WTC11 (cell line): ENCODE results near the gene WDR48. TPM values are rescaled to one million over a fixed set of nuclear protein-coding genes. Genes with fewer than 3 reads are reported as not detected.

Experiments used
- ATAC-seq: fragments of 200-7000 bp; cut with Tn5 transposase; 2 replicates; pipeline ENCODE4 v1.10.0; 2021; ENCODE audit warnings: mild to moderate bottlenecking, moderate library complexity
- CTCF ChIA-PET: fragments of 300-600 bp; sonication (Branson Sonifier 250); formaldehyde crosslinking; loops from one replicate; lab custom pipeline; 2021; ENCODE audit warnings: antibody characterized with exemption; lab: Charles Lee
- POLR2A ChIA-PET: fragments of 350-600 bp; sonication (Branson Sonifier 250); formaldehyde crosslinking; loops from one replicate; lab custom pipeline; 2021; ENCODE audit warnings: antibody characterized with exemption; lab: Charles Lee
- DNase-seq: peaks from one replicate; pipeline ENCODE4 v3.0.0; 2021; ENCODE audit warnings: low spot score
- H3K27ac Mint-ChIP-seq: 2 replicates; pipeline ENCODE4 v1.8.0; 2021; ENCODE audit warnings: mixed read lengths
- H3K27me3 Mint-ChIP-seq: 2 replicates; pipeline ENCODE4 v1.8.0; 2021; ENCODE audit warnings: low read depth, mild to moderate bottlenecking, moderate library complexity, mixed read lengths
- H3K36me3 Mint-ChIP-seq: 2 replicates; pipeline ENCODE4 v1.8.0; 2021; ENCODE audit warnings: mixed read lengths
- H3K4me1 Mint-ChIP-seq: 2 replicates; pipeline ENCODE4 v1.8.0; 2022; ENCODE audit warnings: mixed read lengths
- H3K4me3 Mint-ChIP-seq: 2 replicates; pipeline ENCODE4 v1.8.0; 2021; ENCODE audit warnings: mild to moderate bottlenecking, moderate library complexity, mixed read lengths
- H3K9me3 Mint-ChIP-seq: 2 replicates; pipeline ENCODE4 v1.8.0; 2021; ENCODE audit warnings: mixed read lengths
- ATF1 ChIP-seq: sonication (generic); formaldehyde crosslinking; IDR thresholded peaks from 2 replicates; pipeline ENCODE4 v1.8.1; 2023; ENCODE audit warnings: mild to moderate bottlenecking, moderate library complexity, missing genetic modification reagents
- CBFB ChIP-seq: sonication (generic); formaldehyde crosslinking; IDR thresholded peaks from 2 replicates; pipeline ENCODE4 v1.8.1; 2022; ENCODE audit warnings: mild to moderate bottlenecking, low read depth, missing genetic modification reagents
- FOXP1 ChIP-seq: sonication (generic); formaldehyde crosslinking; IDR thresholded peaks from 2 replicates; pipeline ENCODE4 v1.8.0; 2022; ENCODE audit warnings: missing genetic modification reagents, mild to moderate bottlenecking, moderate library complexity, borderline replicate concordance
- JUN ChIP-seq: sonication (generic); formaldehyde crosslinking; IDR thresholded peaks from 2 replicates; pipeline ENCODE4 v1.8.0; 2023; ENCODE audit warnings: mild to moderate bottlenecking, missing genetic modification reagents
- MXD4 ChIP-seq: fragments of 250-450 bp; sonication (Bioruptor Pico); IDR thresholded peaks from 2 replicates; pipeline ENCODE4 v1.8.0; 2021; ENCODE audit warnings: mild to moderate bottlenecking, moderate library complexity, borderline replicate concordance
- NFYB ChIP-seq: sonication (generic); formaldehyde crosslinking; conservative IDR thresholded peaks from 2 replicates; pipeline ENCODE4 v1.8.0; 2022; ENCODE audit warnings: low read depth, missing genetic modification reagents
- TEAD1 ChIP-seq: sonication (generic); formaldehyde crosslinking; IDR thresholded peaks from 2 replicates; pipeline ENCODE4 v1.8.0; 2022; ENCODE audit warnings: mild to moderate bottlenecking, missing genetic modification reagents
- ZNF121 ChIP-seq: sonication (generic); formaldehyde crosslinking; IDR thresholded peaks from 2 replicates; pipeline ENCODE4 v1.8.0; 2023; ENCODE audit warnings: missing genetic modification reagents
- ZNF416 ChIP-seq: fragments of 250-450 bp; sonication (Bioruptor Pico); IDR thresholded peaks from 2 replicates; pipeline ENCODE4 v1.9.0; 2021; ENCODE audit warnings: mild to moderate bottlenecking, inconsistent platforms
- total RNA-seq: library from RNA; stranded (reverse); gene quantifications from 3 replicates; pipeline ENCODE4 v1.2.3, GENCODE V29; 2021
- TF ChIP-seq, protein P1 (sequence below): sonication (generic); formaldehyde crosslinking; IDR thresholded peaks from 2 replicates; pipeline ENCODE4 v1.8.1; 2022; ENCODE audit warnings: missing genetic modification reagents, borderline replicate concordance
- TF ChIP-seq, protein P2 (sequence below): sonication (generic); formaldehyde crosslinking; IDR thresholded peaks from 2 replicates; pipeline ENCODE4 v1.8.1; 2022; ENCODE audit warnings: mild to moderate bottlenecking, missing genetic modification reagents, moderate library complexity, borderline replicate concordance
- TF ChIP-seq, protein P3 (sequence below): sonication (generic); formaldehyde crosslinking; IDR thresholded peaks from 2 replicates; pipeline ENCODE4 v1.8.1; 2023; ENCODE audit warnings: mild to moderate bottlenecking, moderate library complexity, missing genetic modification reagents
- TF ChIP-seq, protein P4 (sequence below): sonication (generic); formaldehyde crosslinking; IDR thresholded peaks from 2 replicates; pipeline ENCODE4 v1.8.1; 2023; ENCODE audit warnings: mild to moderate bottlenecking, missing genetic modification reagents, borderline replicate concordance
- TF ChIP-seq, protein P5 (sequence below): sonication (generic); formaldehyde crosslinking; IDR thresholded peaks from 2 replicates; pipeline ENCODE4 v1.8.1; 2023; ENCODE audit warnings: mild to moderate bottlenecking, missing genetic modification reagents, moderate library complexity
- TF ChIP-seq, protein P6 (sequence below): fragments of 250-450 bp; sonication (Bioruptor Pico); IDR thresholded peaks from 2 replicates; pipeline ENCODE4 v1.9.0; 2021; ENCODE audit warnings: mild to moderate bottlenecking
- TF ChIP-seq, protein P7 (sequence below): sonication (generic); formaldehyde crosslinking; IDR thresholded peaks from 2 replicates; pipeline ENCODE4 v1.8.0; 2023; ENCODE audit warnings: mild to moderate bottlenecking, missing genetic modification reagents

Gene WDR48
- total RNA-seq, 1 experiment from 2014 or later = 40.9 TPM

DNA sequence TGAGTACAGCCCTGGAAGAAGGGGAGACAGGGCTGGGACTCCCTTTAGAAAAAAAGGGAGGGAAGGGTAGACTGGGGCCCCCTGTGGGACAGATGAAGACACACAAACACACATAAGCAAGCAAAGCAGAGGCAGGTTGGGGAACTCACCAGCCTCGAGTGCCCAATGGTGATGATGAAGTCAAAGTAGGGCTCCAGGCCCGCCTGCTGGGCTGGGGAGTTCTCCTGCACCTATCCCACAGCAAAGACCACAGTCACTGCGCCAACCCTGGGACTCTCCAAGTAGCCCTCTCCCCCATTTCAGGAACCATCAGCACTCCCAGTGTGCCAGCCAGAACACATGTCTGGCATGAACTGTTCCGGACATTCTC, 51.5 kb downstream of the WDR48 start:
- no peaks in the 10 kb centered on the region for H3K9me3 Mint-ChIP-seq
- TF ChIP-seq NFYB (CRISPR knock-in tag) = no peak
- TF ChIP-seq, protein P1, sequence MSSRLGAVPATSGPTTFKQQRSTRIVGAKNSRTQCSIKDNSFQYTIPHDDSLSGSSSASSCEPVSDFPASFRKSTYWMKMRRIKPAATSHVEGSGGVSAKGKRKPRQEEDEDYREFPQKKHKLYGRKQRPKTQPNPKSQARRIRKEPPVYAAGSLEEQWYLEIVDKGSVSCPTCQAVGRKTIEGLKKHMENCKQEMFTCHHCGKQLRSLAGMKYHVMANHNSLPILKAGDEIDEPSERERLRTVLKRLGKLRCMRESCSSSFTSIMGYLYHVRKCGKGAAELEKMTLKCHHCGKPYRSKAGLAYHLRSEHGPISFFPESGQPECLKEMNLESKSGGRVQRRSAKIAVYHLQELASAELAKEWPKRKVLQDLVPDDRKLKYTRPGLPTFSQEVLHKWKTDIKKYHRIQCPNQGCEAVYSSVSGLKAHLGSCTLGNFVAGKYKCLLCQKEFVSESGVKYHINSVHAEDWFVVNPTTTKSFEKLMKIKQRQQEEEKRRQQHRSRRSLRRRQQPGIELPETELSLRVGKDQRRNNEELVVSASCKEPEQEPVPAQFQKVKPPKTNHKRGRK (CRISPR knock-in tag) = no peak
- no peak for TF ChIP-seq TEAD1 (CRISPR knock-in tag)
- TF ChIP-seq, protein P2, sequence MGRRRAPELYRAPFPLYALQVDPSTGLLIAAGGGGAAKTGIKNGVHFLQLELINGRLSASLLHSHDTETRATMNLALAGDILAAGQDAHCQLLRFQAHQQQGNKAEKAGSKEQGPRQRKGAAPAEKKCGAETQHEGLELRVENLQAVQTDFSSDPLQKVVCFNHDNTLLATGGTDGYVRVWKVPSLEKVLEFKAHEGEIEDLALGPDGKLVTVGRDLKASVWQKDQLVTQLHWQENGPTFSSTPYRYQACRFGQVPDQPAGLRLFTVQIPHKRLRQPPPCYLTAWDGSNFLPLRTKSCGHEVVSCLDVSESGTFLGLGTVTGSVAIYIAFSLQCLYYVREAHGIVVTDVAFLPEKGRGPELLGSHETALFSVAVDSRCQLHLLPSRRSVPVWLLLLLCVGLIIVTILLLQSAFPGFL (CRISPR knock-in tag) = no peak
- TF ChIP-seq, protein P3, sequence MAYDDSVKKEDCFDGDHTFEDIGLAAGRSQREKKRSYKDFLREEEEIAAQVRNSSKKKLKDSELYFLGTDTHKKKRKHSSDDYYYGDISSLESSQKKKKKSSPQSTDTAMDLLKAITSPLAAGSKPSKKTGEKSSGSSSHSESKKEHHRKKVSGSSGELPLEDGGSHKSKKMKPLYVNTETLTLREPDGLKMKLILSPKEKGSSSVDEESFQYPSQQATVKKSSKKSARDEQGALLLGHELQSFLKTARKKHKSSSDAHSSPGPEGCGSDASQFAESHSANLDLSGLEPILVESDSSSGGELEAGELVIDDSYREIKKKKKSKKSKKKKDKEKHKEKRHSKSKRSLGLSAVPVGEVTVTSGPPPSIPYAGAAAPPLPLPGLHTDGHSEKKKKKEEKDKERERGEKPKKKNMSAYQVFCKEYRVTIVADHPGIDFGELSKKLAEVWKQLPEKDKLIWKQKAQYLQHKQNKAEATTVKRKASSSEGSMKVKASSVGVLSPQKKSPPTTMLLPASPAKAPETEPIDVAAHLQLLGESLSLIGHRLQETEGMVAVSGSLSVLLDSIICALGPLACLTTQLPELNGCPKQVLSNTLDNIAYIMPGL (CRISPR knock-in tag) = no peak
- TF ChIP-seq, protein P4, sequence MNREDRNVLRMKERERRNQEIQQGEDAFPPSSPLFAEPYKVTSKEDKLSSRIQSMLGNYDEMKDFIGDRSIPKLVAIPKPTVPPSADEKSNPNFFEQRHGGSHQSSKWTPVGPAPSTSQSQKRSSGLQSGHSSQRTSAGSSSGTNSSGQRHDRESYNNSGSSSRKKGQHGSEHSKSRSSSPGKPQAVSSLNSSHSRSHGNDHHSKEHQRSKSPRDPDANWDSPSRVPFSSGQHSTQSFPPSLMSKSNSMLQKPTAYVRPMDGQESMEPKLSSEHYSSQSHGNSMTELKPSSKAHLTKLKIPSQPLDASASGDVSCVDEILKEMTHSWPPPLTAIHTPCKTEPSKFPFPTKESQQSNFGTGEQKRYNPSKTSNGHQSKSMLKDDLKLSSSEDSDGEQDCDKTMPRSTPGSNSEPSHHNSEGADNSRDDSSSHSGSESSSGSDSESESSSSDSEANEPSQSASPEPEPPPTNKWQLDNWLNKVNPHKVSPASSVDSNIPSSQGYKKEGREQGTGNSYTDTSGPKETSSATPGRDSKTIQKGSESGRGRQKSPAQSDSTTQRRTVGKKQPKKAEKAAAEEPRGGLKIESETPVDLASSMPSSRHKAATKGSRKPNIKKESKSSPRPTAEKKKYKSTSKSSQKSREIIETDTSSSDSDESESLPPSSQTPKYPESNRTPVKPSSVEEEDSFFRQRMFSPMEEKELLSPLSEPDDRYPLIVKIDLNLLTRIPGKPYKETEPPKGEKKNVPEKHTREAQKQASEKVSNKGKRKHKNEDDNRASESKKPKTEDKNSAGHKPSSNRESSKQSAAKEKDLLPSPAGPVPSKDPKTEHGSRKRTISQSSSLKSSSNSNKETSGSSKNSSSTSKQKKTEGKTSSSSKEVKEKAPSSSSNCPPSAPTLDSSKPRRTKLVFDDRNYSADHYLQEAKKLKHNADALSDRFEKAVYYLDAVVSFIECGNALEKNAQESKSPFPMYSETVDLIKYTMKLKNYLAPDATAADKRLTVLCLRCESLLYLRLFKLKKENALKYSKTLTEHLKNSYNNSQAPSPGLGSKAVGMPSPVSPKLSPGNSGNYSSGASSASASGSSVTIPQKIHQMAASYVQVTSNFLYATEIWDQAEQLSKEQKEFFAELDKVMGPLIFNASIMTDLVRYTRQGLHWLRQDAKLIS (CRISPR knock-in tag) = no peak
- no peak for TF ChIP-seq MXD4 (CRISPR knock-in tag)
- TF ChIP-seq, protein P5, sequence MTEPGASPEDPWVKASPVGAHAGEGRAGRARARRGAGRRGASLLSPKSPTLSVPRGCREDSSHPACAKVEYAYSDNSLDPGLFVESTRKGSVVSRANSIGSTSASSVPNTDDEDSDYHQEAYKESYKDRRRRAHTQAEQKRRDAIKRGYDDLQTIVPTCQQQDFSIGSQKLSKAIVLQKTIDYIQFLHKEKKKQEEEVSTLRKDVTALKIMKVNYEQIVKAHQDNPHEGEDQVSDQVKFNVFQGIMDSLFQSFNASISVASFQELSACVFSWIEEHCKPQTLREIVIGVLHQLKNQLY (CRISPR knock-in tag) = no peak
- TF ChIP-seq, all 79 proteins: peak for 0
- DNase-seq (no peak), ATAC-seq (peak; percentile 10)
- peaks cover 8% of the 10 kb centered on the region; the same call in 1 of the 2 replicates for H3K36me3 Mint-ChIP-seq
- no peak overlapping the region for H3K4me3 Mint-ChIP-seq
- no peak overlapping the region for H3K27ac Mint-ChIP-seq
- ChIA-PET POLR2A (no interaction called here), CTCF (interaction anchor here (1.8 to 2.8 kb wide), 2 partner anchors 22 to 185 kb away, joined by 8 to 37 read pairs; no protein-coding TSS in a partner anchor)
- H3K4me1 Mint-ChIP-seq = peaks cover 22% of the 10 kb centered on the region
- H3K27me3 Mint-ChIP-seq = peaks cover 6% of the 10 kb centered on the region

DNA sequence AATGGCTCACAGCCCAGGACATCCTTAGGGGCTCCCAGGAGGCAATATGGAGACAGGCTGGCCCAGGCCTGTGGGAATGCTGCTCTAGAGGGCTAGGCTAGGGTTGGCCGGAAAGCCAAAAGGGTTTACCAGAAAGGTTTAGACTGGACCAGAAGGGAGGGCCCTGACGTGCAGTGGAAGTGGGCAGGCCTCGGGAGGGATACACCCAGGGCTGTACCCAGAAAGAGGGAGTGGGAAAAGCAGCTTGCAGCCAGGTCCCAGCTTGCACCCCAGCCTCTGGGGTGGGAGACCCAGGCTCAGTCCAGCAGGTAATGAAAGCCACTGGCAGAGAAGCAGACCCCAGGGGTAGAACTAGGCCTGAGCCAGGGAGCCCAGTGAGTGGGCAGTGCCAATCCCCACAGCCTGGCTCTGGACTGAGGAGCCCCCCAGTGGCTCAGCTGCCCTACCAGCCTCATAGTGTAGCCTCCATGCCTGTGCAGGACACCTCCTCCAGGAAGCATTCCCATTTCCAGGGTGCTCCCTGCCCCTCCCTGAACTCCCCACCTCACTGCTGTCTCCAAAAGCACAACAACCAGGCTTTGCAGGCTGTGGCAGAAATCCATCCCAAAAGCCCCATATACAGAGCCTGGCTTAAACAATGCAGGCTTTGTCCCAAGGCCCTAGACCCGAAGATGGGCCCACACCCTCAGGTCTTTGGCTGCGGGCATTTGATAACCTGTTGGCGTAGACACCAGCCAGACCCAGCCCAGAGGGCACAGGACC, 52.2 kb downstream of the WDR48 start:
- H3K4me1 Mint-ChIP-seq = peaks cover 23% of the 10 kb centered on the region
- no peaks in the 10 kb centered on the region for H3K9me3 Mint-ChIP-seq
- ChIA-PET CTCF (interaction anchor here (3.0 kb wide), 1 partner anchor 184 kb away, joined by 37 read pairs; no protein-coding TSS in a partner anchor), POLR2A (no interaction called here)
- DNase-seq (no peak), ATAC-seq (no peak)
- peaks cover 8% of the 10 kb centered on the region; the same call in 1 of the 2 replicates for H3K36me3 Mint-ChIP-seq
- H3K27ac Mint-ChIP-seq = no peak overlapping the region
- peaks cover 12% of the 10 kb centered on the region for H3K27me3 Mint-ChIP-seq
- H3K4me3 Mint-ChIP-seq = no peak overlapping the region
- TF ChIP-seq FOXP1 = no peak
- TF ChIP-seq ATF1 (CRISPR knock-in tag) = no peak
- TF ChIP-seq JUN (CRISPR knock-in tag) = no peak
- no peak for TF ChIP-seq CBFB (CRISPR knock-in tag)
- TF ChIP-seq ZNF121 = no peak
- TF ChIP-seq, protein P6, sequence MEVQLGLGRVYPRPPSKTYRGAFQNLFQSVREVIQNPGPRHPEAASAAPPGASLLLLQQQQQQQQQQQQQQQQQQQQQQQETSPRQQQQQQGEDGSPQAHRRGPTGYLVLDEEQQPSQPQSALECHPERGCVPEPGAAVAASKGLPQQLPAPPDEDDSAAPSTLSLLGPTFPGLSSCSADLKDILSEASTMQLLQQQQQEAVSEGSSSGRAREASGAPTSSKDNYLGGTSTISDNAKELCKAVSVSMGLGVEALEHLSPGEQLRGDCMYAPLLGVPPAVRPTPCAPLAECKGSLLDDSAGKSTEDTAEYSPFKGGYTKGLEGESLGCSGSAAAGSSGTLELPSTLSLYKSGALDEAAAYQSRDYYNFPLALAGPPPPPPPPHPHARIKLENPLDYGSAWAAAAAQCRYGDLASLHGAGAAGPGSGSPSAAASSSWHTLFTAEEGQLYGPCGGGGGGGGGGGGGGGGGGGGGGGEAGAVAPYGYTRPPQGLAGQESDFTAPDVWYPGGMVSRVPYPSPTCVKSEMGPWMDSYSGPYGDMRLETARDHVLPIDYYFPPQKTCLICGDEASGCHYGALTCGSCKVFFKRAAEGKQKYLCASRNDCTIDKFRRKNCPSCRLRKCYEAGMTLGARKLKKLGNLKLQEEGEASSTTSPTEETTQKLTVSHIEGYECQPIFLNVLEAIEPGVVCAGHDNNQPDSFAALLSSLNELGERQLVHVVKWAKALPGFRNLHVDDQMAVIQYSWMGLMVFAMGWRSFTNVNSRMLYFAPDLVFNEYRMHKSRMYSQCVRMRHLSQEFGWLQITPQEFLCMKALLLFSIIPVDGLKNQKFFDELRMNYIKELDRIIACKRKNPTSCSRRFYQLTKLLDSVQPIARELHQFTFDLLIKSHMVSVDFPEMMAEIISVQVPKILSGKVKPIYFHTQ (CRISPR knock-in tag) = no peak
- no peak for TF ChIP-seq ZNF416
- TF ChIP-seq, protein P7, sequence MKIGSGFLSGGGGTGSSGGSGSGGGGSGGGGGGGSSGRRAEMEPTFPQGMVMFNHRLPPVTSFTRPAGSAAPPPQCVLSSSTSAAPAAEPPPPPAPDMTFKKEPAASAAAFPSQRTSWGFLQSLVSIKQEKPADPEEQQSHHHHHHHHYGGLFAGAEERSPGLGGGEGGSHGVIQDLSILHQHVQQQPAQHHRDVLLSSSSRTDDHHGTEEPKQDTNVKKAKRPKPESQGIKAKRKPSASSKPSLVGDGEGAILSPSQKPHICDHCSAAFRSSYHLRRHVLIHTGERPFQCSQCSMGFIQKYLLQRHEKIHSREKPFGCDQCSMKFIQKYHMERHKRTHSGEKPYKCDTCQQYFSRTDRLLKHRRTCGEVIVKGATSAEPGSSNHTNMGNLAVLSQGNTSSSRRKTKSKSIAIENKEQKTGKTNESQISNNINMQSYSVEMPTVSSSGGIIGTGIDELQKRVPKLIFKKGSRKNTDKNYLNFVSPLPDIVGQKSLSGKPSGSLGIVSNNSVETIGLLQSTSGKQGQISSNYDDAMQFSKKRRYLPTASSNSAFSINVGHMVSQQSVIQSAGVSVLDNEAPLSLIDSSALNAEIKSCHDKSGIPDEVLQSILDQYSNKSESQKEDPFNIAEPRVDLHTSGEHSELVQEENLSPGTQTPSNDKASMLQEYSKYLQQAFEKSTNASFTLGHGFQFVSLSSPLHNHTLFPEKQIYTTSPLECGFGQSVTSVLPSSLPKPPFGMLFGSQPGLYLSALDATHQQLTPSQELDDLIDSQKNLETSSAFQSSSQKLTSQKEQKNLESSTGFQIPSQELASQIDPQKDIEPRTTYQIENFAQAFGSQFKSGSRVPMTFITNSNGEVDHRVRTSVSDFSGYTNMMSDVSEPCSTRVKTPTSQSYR = no peak
